HepG2 (cell line): ENCODE results near the gene CHD2. TPM values are rescaled to one million over a fixed set of nuclear protein-coding genes. Genes with fewer than 3 reads are reported as not detected.

ENCODE experiments used
- ATAC-seq: fragments of 200-7000 bp; cut with Tn5 transposase; 3 replicates; pipeline ENCODE4 v1.9.1; 2020; ENCODE audit warnings: mild to moderate bottlenecking, moderate library complexity
- BruUV-seq: library from RNA; stranded (reverse); fragments of 400-500 nt; replicated peaks from 2 replicates; lab custom pipeline; 2021; lab: Mats Ljungman, UMichigan
- CTCF ChIA-PET: fragments of 300-600 bp; formaldehyde crosslinking; extraction: SDS; loops from one replicate; lab custom pipeline; 2021; ENCODE audit warnings: low total read pairs, inconsistent platforms, low intra/inter-chr PET ratio; lab: Yijun Ruan, JAX
- POLR2A ChIA-PET: fragments of 350-600 bp; sonication (Branson Sonifier 250); formaldehyde crosslinking; loops from one replicate; lab custom pipeline; 2020; ENCODE audit warnings: antibody characterized with exemption, inconsistent platforms; lab: Yijun Ruan, JAX
- DNase-seq: peaks from one replicate; pipeline ENCODE4 v3.0.0-alpha.2; 2015; ENCODE audit warnings: low spot score
- FAIRE-seq: peaks from 3 replicates; lab custom pipeline; 2011; peaks lifted over from hg19 to GRCh38; lab: Jason Lieb, UNC
- H2AFZ ChIP-seq: one replicate; pipeline ENCODE4 v1.6.1; 2011; ENCODE audit warnings: low read length, inconsistent platforms
- H3K27ac ChIP-seq: fragments of 300-600 bp; 3 replicates; pipeline ENCODE4 v1.8.0; 2011; ENCODE audit warnings: mixed run types, mild to moderate bottlenecking, mixed read lengths, low read length, inconsistent platforms; ENCODE audit not compliant: insufficient read depth; ENCODE audit errors: extremely low read length
- H3K27me3 ChIP-seq, 2 experiments: fragments of 200-600 bp in 1 of 2; 2 replicates in 1 of 2; 3 replicates in 1 of 2; pipeline versions ENCODE4 v1.6.0 to v1.8.0; 2011; ENCODE audit warnings: low read length in 2 of 2, mild to moderate bottlenecking in 2 of 2, moderate library complexity in 2 of 2, inconsistent platforms in 1 of 2; ENCODE audit not compliant: insufficient read depth in 2 of 2, control insufficient read depth in 1 of 2
- H3K36me3 ChIP-seq, 2 experiments: fragments of 200-600 bp in 1 of 2; replicated peaks in 1 of 2; 2 replicates in 1 of 2; 3 replicates in 1 of 2; pipeline versions ENCODE4 v1.5.1 to v1.8.0; 2011; ENCODE audit warnings: low read length in 2 of 2, inconsistent platforms in 1 of 2; ENCODE audit not compliant: insufficient read depth in 2 of 2, control insufficient read depth in 1 of 2
- H3K4me1 ChIP-seq: 2 replicates; pipeline ENCODE4 v1.5.1; 2012; ENCODE audit warnings: low read length, inconsistent platforms; ENCODE audit not compliant: insufficient read depth
- H3K4me2 ChIP-seq: 2 replicates; pipeline ENCODE4 v1.6.0; 2011; ENCODE audit warnings: low read depth, low read length, inconsistent platforms
- H3K4me3 ChIP-seq, 3 experiments: fragments of 200-600 bp in 1 of 3; sonication (generic), shearing (Covaris generic) in 1 of 3; replicated peaks in 1 of 3; 2 replicates each; pipeline ENCODE4 v1.5.1; 2011 to 2016; ENCODE audit warnings: low read length in 3 of 3, inconsistent platforms in 2 of 3, low read depth in 2 of 3, mild to moderate bottlenecking in 2 of 3, control low read depth in 1 of 3, mixed read lengths in 1 of 3; ENCODE audit not compliant: insufficient read depth in 1 of 3
- H3K79me2 ChIP-seq: one replicate; pipeline ENCODE4 v1.6.1; 2011; ENCODE audit warnings: low read length, inconsistent platforms; ENCODE audit not compliant: insufficient read depth
- H3K9ac ChIP-seq: 2 replicates; pipeline ENCODE4 v1.6.0; 2011; ENCODE audit warnings: mild to moderate bottlenecking, low read depth, low read length, inconsistent platforms; ENCODE audit not compliant: insufficient read depth
- H3K9me3 ChIP-seq: 2 replicates; pipeline ENCODE4 v1.5.1; 2012; ENCODE audit warnings: mild to moderate bottlenecking, low read length
- H4K20me1 ChIP-seq: 2 replicates; pipeline ENCODE4 v1.6.0; 2011; ENCODE audit warnings: inconsistent platforms, mild to moderate bottlenecking, low read length, moderate library complexity; ENCODE audit not compliant: insufficient read depth
- CC2D1A ChIP-seq: sonication (generic); formaldehyde crosslinking; IDR thresholded peaks from 2 replicates; pipeline ENCODE4 v1.8.1; 2023; ENCODE audit warnings: mild to moderate bottlenecking, missing genetic modification reagents
- ESRRA ChIP-seq: sonication (generic); formaldehyde crosslinking; IDR thresholded peaks from 2 replicates; pipeline ENCODE4 v1.5.1; 2020; ENCODE audit warnings: mild to moderate bottlenecking, low read depth, missing genetic modification reagents
- GMEB1 ChIP-seq: sonication (generic); formaldehyde crosslinking; IDR thresholded peaks from 2 replicates; pipeline ENCODE4 v1.5.1; 2020; ENCODE audit warnings: missing genetic modification reagents, mild to moderate bottlenecking, borderline replicate concordance
- HIVEP1 ChIP-seq: sonication (generic); formaldehyde crosslinking; IDR thresholded peaks from 2 replicates; pipeline ENCODE4 v1.4.0; 2020; ENCODE audit warnings: mild to moderate bottlenecking, missing genetic modification reagents
- ONECUT2 ChIP-seq: sonication (generic); formaldehyde crosslinking; IDR thresholded peaks from 2 replicates; pipeline ENCODE4 v1.4.0; 2020; ENCODE audit warnings: missing genetic modification reagents
- PCBP1 ChIP-seq: fragments of 200-400 bp; formaldehyde crosslinking; IDR thresholded peaks from 2 replicates; pipeline ENCODE4 v1.6.1; 2017; ENCODE audit warnings: mild to moderate bottlenecking, low read depth, low read length, borderline replicate concordance
- TARDBP ChIP-seq: sonication (generic); formaldehyde crosslinking; IDR thresholded peaks from 2 replicates; pipeline ENCODE4 v1.8.0; 2022; ENCODE audit warnings: mild to moderate bottlenecking, missing genetic modification reagents
- YEATS2 ChIP-seq: sonication (generic); formaldehyde crosslinking; IDR thresholded peaks from 2 replicates; pipeline ENCODE4 v1.4.0; 2020; ENCODE audit warnings: missing genetic modification reagents, borderline replicate concordance
- ZFP36L1 ChIP-seq: sonication (generic); formaldehyde crosslinking; IDR thresholded peaks from 2 replicates; pipeline ENCODE4 v1.8.0; 2022; ENCODE audit warnings: mild to moderate bottlenecking, missing genetic modification reagents, moderate library complexity
- ZNF780A ChIP-seq: sonication (generic); formaldehyde crosslinking; IDR thresholded peaks from 2 replicates; pipeline ENCODE4 v1.8.0; 2022; ENCODE audit warnings: mild to moderate bottlenecking, missing genetic modification reagents, moderate library complexity
- WGBS: methylation state at CpG from one replicate; pipeline ENCODE4 v1.1.6; 2017; ENCODE audit warnings: low lambda C conversion rate; 5-methylcytosine and 5-hydroxymethylcytosine counted together
- in situ Hi-C: cut with HindIII; loops from 2 replicates; pipeline ENCODE4 v1.10.0; 2017; ENCODE audit warnings: low pct_unique_long_range_greater_than_20kb; ENCODE audit not compliant: extremely low pct_ligation_motif_present
- intact Hi-C: fragments of 100-400 bp; cut with micrococcal nuclease; formaldehyde crosslinking; loops from one replicate; pipeline ENCODE4 v1.10.0; 2022; ENCODE audit not compliant: unreplicated experiment
- polyA plus RNA-seq, 8 experiments: library from polyadenylated mRNA; depleted of rRNA in 3 of 8; stranded (reverse) in 7 of 8; unstranded in 1 of 8; fragments of >200 nt; fragmentation: Illumina TruSeq in 4 of 8; extraction: Trizol in 4 of 8; gene quantifications; 2 replicates each; pipeline versions ENCODE4 v1.2.1 to v1.2.3, GENCODE V29; 2011 to 2016; ENCODE audit warnings: low read depth in 4 of 8, missing spikeins in 1 of 8, mixed read lengths in 1 of 8; ENCODE audit not compliant: insufficient read depth in 1 of 8
- total RNA-seq, 5 experiments: library from RNA; depleted of rRNA; stranded (reverse); fragments of >200 nt; fragmentation: Illumina TruSeq; extraction: Trizol; gene quantifications; 2 replicates each; pipeline ENCODE4 v1.2.3, GENCODE V29; 2016; ENCODE audit warnings: low read depth in 1 of 5

The CHD2 gene
- total and polyA plus RNA-seq, 2 of the 13 experiments (the other 11 are each of a cell fraction or from before 2014, with no cell fraction given) = 54.0 to 54.1 TPM

GRCh38 chr15:93043621-93044300, 143.6 kb downstream of the CHD2 start:
- 32% methylated on average over 9 of the region's 12 CpGs for WGBS
- TF ChIP-seq TARDBP (CRISPR knock-in tag) (no peak), ONECUT2 (no peak), YEATS2 (no peak), ZNF780A (no peak), PCBP1 (no peak), CC2D1A (CRISPR knock-in tag) (no peak), HIVEP1 (CRISPR knock-in tag) (no peak), ZFP36L1 (no peak), GMEB1 (CRISPR knock-in tag) (no peak), ESRRA (no peak)
- DNase-seq (no peak), FAIRE-seq (no peak), ATAC-seq (no peak)
- H3K4me1 ChIP-seq = no peaks in the 10 kb centered on the region
- BruUV-seq = no TSS peak
- no peak overlapping the region for H3K27ac ChIP-seq
- no peak overlapping the region for H3K4me2 ChIP-seq
- H3K36me3 ChIP-seq = no peaks in the 10 kb centered on the region
- no peaks in the 10 kb centered on the region for H4K20me1 ChIP-seq
- H3K79me2 ChIP-seq = no peaks in the 10 kb centered on the region
- ChIA-PET POLR2A (no interaction called here), CTCF (no interaction called here)
- intact Hi-C loops = no loop called here
- H2AFZ ChIP-seq = no peak overlapping the region
- H3K9me3 ChIP-seq = peaks cover 5% of the 10 kb centered on the region; the same call in 1 of the 2 replicates
- no peak overlapping the region for H3K4me3 ChIP-seq
- in situ Hi-C loops = no loop called here
- H3K27me3 ChIP-seq = peaks cover 0 to 7% of the 10 kb centered on the region in 2 experiments; a peak in 1 of 5 replicates
- no peak overlapping the region for H3K9ac ChIP-seq
